GM12873 (cell line): ENCODE data around the gene DHCR7.

Experiments
- TF ChIP-seq, protein P1 (sequence below): IDR thresholded peaks from 2 replicates; pipeline ENCODE4 v1.5.1; 2012; ENCODE audit warnings: low read depth, mild to moderate bottlenecking, moderate library complexity, low read length, control low read depth; ENCODE audit not compliant: insufficient read depth; ENCODE audit errors: missing control alignments

The DHCR7 gene

DNA sequence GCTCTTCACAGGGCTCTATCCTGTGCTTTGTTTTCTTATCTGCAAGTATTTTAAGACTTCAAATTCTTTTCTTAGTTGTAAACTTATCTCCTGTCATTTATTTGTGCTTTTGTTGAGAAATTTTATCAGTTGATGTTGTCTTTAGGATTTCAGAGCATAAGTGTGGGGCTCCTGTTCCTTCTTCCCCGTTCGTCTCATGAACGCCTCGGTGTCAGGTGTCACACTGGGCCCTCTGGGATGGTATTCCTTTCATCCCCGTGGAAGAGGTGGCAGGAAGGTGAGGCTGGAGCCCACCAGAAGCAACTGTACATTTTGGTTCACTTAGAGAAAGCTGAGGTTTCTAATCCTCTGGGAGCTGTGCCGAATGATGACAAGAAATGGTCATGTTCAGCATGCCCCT is 22.8 kb upstream of the DHCR7 start:
- TF ChIP-seq, protein P1, sequence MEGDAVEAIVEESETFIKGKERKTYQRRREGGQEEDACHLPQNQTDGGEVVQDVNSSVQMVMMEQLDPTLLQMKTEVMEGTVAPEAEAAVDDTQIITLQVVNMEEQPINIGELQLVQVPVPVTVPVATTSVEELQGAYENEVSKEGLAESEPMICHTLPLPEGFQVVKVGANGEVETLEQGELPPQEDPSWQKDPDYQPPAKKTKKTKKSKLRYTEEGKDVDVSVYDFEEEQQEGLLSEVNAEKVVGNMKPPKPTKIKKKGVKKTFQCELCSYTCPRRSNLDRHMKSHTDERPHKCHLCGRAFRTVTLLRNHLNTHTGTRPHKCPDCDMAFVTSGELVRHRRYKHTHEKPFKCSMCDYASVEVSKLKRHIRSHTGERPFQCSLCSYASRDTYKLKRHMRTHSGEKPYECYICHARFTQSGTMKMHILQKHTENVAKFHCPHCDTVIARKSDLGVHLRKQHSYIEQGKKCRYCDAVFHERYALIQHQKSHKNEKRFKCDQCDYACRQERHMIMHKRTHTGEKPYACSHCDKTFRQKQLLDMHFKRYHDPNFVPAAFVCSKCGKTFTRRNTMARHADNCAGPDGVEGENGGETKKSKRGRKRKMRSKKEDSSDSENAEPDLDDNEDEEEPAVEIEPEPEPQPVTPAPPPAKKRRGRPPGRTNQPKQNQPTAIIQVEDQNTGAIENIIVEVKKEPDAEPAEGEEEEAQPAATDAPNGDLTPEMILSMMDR = no peak

DNA sequence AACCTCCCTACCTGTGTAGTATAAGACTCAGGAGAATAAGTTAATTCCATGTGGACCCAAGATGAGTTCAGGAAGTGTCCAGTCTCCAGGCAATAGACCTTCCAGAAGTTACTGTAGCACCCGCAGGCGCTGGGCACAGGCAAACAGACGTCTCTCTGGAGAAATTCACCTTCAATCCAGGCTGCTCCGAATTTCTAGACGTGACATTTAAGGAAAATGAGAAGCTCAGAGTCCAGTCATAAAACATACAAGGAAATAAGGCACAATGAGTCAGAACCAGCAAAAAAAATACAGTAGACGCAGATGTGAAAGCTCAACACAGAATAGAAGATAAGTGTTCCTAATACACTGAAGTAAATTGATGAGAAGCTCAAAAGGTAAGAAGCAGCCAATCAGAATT is 19.0 kb upstream of the DHCR7 start:
- TF ChIP-seq, protein P1 = no peak

DNA sequence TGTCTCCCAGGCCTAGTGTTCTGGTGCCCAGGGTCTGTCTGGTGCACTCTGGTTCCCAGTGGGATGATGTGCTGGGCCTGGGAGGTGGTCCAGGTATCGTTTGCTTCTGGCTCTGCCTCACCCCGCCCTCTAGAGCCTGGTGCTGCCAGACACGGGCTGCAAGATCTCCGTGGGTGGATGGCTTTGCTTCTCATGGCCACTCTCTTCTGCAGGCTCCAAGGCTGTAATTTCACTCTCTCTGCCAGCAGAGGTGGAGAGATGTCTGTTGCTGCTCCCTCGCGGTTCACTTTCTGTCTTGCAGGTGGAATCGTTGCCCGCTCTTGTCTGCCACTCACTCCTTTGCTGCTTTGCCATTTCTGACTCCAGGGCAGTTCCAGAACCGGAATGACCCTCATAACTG is 18.2 kb upstream of the DHCR7 start:
- TF ChIP-seq, protein P1 = no peak

DNA sequence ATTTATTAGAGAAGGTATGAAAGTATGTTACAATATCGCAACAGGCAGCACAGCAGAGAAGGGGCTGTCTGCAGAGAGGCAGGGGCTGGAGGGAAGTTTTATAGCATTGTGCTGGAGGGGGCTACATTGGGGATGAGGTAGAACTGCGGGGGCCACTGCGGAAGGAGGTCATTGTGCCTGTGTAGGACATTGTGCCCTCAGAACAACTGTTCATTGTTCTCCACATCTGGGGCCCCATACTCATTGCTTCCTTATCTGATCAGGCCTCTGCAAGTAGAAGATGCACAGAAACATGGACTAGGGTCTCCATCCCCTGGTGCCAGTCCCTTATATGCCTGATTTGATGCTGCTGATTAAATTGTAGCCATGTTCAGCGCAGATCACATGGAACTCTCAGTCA is 16.9 kb upstream of the DHCR7 start:
- TF ChIP-seq, protein P1 = no peak

DNA sequence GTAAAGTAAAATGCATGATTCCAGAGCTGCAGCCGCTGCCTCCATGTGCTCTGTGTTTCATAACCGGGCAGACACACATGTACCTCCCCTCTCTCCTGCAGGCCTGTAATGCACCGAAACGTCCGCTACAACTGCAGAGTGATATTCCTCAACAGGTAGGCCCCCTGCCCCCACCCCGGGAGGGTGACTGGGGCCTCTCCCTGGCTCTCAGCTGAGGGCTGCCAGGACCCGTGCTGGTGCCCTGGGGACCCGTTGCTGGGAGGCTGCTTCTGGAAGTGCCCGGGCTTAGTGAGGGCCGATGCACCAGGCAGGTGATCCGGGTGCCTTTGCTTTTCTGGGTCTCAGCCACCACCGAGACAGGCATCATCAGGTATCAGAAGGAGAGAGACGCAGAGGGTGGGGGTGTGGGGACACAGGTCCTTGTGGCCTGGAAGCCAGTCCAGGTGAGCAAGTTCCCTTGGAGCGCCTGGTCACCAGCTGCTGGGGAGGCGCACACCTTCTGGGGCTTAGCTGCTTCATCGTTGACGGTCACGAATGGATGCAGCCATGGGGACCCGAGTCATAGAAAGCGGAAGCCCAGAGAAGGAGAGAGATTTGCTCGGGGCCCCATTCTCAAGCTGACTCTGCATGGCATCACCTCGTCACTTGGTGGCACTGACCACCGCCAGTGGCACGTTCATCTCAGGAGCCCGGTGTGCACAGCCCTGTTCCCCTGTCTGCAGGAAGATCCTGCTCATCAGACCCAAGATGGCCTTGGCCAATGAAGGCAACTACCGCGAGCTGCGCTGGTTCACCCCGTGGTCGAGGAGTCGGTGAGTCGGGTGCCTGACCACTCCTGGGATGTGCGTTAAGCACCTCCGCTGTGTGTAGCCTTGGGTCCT is 15.4 kb upstream of the DHCR7 start:
- TF ChIP-seq, protein P1 = no peak

DNA sequence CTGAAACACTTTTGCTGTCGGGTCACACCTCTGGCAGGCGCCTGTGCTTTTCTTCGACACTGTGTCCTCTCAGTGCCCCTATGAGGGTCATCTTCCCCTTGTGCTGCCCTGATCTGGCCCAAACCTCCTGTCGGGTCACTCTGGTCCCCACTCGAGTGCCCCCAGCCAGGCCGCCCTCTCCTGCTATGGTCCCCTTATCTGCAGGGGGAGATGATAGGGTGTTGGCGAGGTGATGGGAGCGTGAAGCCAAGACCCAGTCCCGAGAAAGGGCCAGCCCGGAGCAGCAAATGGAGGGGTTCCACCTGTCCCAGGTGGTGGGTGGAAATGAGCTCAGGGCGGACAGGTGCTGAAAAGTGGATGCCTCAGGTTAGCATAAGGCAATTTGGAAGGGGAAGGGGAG is 14.5 kb upstream of the DHCR7 start:
- TF ChIP-seq, protein P1 = no peak

DNA sequence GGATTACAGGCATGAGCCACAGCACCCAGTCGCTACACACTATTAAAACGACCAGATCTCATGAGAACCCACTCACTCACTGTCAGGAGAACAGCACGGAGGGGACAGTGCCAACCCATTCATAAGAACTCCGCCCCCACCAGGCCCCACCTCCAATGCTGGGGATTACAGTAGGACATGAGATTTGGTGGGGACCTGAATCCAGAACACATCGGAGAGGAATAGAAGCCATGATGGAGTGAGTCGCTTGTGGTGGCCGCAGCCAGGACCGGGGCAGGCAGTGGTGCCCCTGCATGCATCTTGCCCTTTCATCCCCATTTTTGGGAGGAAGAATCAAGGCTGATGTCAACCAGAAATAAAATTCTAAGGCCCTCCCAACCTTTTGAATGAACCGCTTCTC is 13.5 kb upstream of the DHCR7 start:
- TF ChIP-seq, protein P1 = no peak
